Endodermal cell (in vitro differentiated cells): ENCODE data around the gene CNRIP1. TPM values are rescaled to one million over a fixed set of nuclear protein-coding genes. Genes with fewer than 3 reads are reported as not detected.

ENCODE experiments used
- DNase-seq: peaks from one replicate; pipeline ENCODE4 v3.0.0-alpha.2; 2017
- H3K27ac ChIP-seq: 2 replicates; pipeline ENCODE4 v1.5.1; 2013; ENCODE audit warnings: mild to moderate bottlenecking, low read depth, low read length, moderate library complexity
- H3K27me3 ChIP-seq: 2 replicates; pipeline ENCODE4 v1.6.1; 2013; ENCODE audit warnings: mild to moderate bottlenecking, low read length, moderate library complexity; ENCODE audit not compliant: insufficient read depth, control insufficient read depth, poor library complexity, severe bottlenecking
- H3K36me3 ChIP-seq: 2 replicates; pipeline ENCODE4 v1.7.0; 2013; ENCODE audit warnings: mild to moderate bottlenecking, low read length, moderate library complexity; ENCODE audit not compliant: control insufficient read depth, insufficient read depth
- H3K4me1 ChIP-seq: one replicate; pipeline ENCODE4 v1.7.0; 2013; ENCODE audit warnings: low read length; ENCODE audit not compliant: control insufficient read depth, insufficient read depth
- H3K4me3 ChIP-seq: 2 replicates; pipeline ENCODE4 v1.5.1; 2013; ENCODE audit warnings: mild to moderate bottlenecking, low read length, moderate library complexity
- H3K9ac ChIP-seq: 2 replicates; pipeline ENCODE4 v1.6.1; 2013; ENCODE audit warnings: mild to moderate bottlenecking, low read length, moderate library complexity; ENCODE audit not compliant: poor library complexity, severe bottlenecking; ENCODE audit errors: extremely low read depth
- H3K9me3 ChIP-seq: 2 replicates; pipeline ENCODE4 v1.6.1; 2013; ENCODE audit warnings: mild to moderate bottlenecking, low read length, moderate library complexity; ENCODE audit not compliant: control insufficient read depth
- H3K27ac Mint-ChIP-seq: 2 replicates; pipeline ENCODE4 v1.8.0; 2020; ENCODE audit warnings: mixed read lengths
- H3K27me3 Mint-ChIP-seq: 2 replicates; pipeline ENCODE4 v1.8.0; 2021; ENCODE audit warnings: mild to moderate bottlenecking, mixed read lengths; ENCODE audit not compliant: insufficient read depth
- H3K36me3 Mint-ChIP-seq: 2 replicates; pipeline ENCODE4 v1.8.0; 2020; ENCODE audit warnings: low read depth, mixed read lengths
- H3K4me1 Mint-ChIP-seq: 2 replicates; pipeline ENCODE4 v1.8.0; 2020; ENCODE audit warnings: mixed read lengths
- H3K4me3 Mint-ChIP-seq: 2 replicates; pipeline ENCODE4 v1.8.0; 2020; ENCODE audit warnings: mild to moderate bottlenecking, moderate library complexity, mixed read lengths
- H3K9me3 Mint-ChIP-seq: 2 replicates; pipeline ENCODE4 v1.8.0; 2020; ENCODE audit warnings: mild to moderate bottlenecking, mixed read lengths
- WGBS, 2 experiments: methylation state at CpG; one replicate each; pipeline versions ENCODE4 v1.1.5 to v1.1.7; 2013; ENCODE audit warnings: missing lambda C conversion rate in 2 of 2, mixed read lengths in 1 of 2; ENCODE audit not compliant: insufficient coverage in 1 of 2, insufficient read length in 1 of 2; 5-methylcytosine and 5-hydroxymethylcytosine counted together
- total RNA-seq, 2 donors: library from RNA; stranded (reverse); fragmentation: NEBNext Ultra II Directional in 1 of 2; extraction: Animal tissue kit (Norgen Biotek cat#: 25700) in 1 of 2; gene quantifications; 2 replicates in 1 of 2; 3 replicates in 1 of 2; pipeline ENCODE4 v1.2.1, GENCODE V29; 2021
- TF ChIP-seq, protein P1 (sequence below): fragments of 200-600 bp; sonication (generic); conservative IDR thresholded peaks from 2 replicates; pipeline ENCODE4 v1.5.0; 2021; ENCODE audit warnings: antibody characterized with exemption, mild to moderate bottlenecking

Gene CNRIP1
- total RNA-seq, 2 donors from 2014 or later: 0.57 TPM; not detected in 1

DNA sequence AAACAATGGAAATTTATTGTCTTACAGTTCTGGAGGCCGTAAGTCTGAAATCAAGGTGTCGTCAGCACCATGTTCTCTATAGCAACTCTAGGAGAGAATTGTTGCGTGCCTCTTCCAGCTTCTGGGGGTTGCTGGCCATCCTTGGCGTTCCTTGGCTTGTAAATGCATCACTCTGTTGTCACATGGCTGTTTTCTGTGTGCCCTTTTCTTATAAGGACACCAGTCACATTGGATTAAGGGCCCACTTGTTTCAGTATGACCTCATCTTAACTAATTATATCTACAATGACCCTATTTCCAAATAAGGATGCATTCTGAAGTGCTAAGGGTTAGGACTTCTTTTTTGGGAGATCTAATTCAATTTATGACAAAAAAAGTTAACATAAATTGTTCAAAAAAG, 44.0 kb upstream of the CNRIP1 start:
- no peak for DNase-seq
- Mint-ChIP-seq H3K36me3 (no peaks in the 10 kb centered on the region), H3K4me1 (peaks cover 7% of the 10 kb centered on the region), H3K27ac (no peak overlapping the region), H3K4me3 (no peak overlapping the region), H3K27me3 (peaks cover 9% of the 10 kb centered on the region), H3K9me3 (no peaks in the 10 kb centered on the region)
- TF ChIP-seq, protein P1, sequence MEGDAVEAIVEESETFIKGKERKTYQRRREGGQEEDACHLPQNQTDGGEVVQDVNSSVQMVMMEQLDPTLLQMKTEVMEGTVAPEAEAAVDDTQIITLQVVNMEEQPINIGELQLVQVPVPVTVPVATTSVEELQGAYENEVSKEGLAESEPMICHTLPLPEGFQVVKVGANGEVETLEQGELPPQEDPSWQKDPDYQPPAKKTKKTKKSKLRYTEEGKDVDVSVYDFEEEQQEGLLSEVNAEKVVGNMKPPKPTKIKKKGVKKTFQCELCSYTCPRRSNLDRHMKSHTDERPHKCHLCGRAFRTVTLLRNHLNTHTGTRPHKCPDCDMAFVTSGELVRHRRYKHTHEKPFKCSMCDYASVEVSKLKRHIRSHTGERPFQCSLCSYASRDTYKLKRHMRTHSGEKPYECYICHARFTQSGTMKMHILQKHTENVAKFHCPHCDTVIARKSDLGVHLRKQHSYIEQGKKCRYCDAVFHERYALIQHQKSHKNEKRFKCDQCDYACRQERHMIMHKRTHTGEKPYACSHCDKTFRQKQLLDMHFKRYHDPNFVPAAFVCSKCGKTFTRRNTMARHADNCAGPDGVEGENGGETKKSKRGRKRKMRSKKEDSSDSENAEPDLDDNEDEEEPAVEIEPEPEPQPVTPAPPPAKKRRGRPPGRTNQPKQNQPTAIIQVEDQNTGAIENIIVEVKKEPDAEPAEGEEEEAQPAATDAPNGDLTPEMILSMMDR: no peak
- WGBS, 2 experiments: 90 to 91% methylated on average over 4 of the region's 4 CpGs
- Histone ChIP-seq H3K27ac (no peak overlapping the region), H3K9me3 (no peaks in the 10 kb centered on the region), H3K4me3 (no peak overlapping the region), H3K36me3 (no peaks in the 10 kb centered on the region), H3K4me1 (no peaks in the 10 kb centered on the region), H3K9ac (no peak overlapping the region), H3K27me3 (no peaks in the 10 kb centered on the region)

DNA sequence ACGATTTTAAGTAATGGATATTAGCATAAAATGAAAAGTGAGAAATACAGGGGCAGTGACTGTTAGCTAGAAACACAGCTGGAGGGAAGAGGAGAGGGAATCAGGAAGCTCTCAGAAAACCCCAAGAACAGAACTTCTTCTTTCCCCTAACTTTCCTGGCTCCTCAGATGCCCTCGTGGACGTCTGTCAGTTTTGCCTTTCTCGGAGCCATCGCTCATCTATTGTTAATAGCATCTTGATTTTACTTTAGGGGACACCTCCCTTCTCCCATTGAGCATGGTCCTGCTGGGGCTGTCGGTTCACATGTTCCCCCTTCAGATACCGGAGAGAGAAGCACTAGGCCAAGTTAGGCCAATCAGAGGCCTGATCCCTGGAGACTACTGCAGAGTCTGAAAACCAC, 43.0 kb upstream of the CNRIP1 start:
- Histone ChIP-seq H3K9me3 (no peaks in the 10 kb centered on the region), H3K9ac (no peak overlapping the region), H3K4me3 (no peak overlapping the region), H3K36me3 (no peaks in the 10 kb centered on the region), H3K27ac (no peak overlapping the region), H3K27me3 (no peaks in the 10 kb centered on the region), H3K4me1 (no peaks in the 10 kb centered on the region)
- Mint-ChIP-seq H3K27ac (no peak overlapping the region), H3K4me1 (peaks cover 7% of the 10 kb centered on the region), H3K4me3 (no peak overlapping the region), H3K36me3 (no peaks in the 10 kb centered on the region), H3K9me3 (no peaks in the 10 kb centered on the region), H3K27me3 (peaks cover 9% of the 10 kb centered on the region)
- 96 to 97% methylated on average over 7 of the region's 7 CpGs for WGBS, 2 experiments
- TF ChIP-seq, protein P1: no peak
- DNase-seq: no peak

DNA sequence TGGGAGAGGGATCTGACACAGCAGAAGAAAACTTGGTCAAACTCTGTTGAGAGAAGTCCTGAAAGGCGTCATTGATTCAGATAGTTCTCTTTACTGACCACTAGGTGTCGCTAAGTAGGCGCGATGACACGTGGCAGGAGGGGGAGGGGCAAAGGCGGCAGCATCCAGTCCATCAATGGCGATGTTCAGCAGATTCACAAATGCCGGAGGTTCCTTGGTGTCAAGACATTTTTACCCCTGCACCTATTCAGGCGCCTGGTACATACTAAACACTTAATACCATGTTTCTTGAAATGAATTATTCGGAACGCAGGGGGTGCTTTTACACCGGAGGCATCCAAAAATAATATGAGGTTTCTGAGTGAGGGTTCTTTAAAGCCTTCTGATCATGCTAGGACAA, 42.3 kb upstream of the CNRIP1 start:
- 40 to 55% methylated on average over 4 to 12 of the region's 12 CpGs for WGBS, 2 experiments
- Mint-ChIP-seq H3K27me3 (peaks cover 9% of the 10 kb centered on the region), H3K4me3 (no peak overlapping the region)

More for the DNA sequence above, 42.3 kb upstream of the CNRIP1 start:
- Mint-ChIP-seq H3K4me1 (peaks cover 7% of the 10 kb centered on the region), H3K36me3 (no peaks in the 10 kb centered on the region), H3K9me3 (no peaks in the 10 kb centered on the region), H3K27ac (no peak overlapping the region)
- Histone ChIP-seq H3K36me3 (no peaks in the 10 kb centered on the region), H3K4me3 (no peak overlapping the region), H3K27ac (no peak overlapping the region), H3K27me3 (no peaks in the 10 kb centered on the region), H3K9me3 (no peaks in the 10 kb centered on the region), H3K4me1 (no peaks in the 10 kb centered on the region), H3K9ac (no peak overlapping the region)
- peak; percentile 88 for DNase-seq
- TF ChIP-seq, protein P1: peak; percentile 86
